HG03342 (cell line): ENCODE results near the gene CCDC63.

ENCODE experiments used
- ATAC-seq: cut with Tn5 transposase; IDR thresholded peaks from one replicate; pipeline ENCODE4 v1.9.1; 2021; ENCODE audit warnings: mild to moderate bottlenecking, moderate library complexity; ENCODE audit not compliant: unreplicated experiment

CCDC63 gene

GRCh38 chr12:110920324-110920910 lies 73.6 kb downstream of the CCDC63 start, which contains the start of gene MYL2:
MYL2 (minus strand) TSS chr12:110920579; CDS start chr12:110920529, 50 bp downstream.
- no peak for ATAC-seq

DNA sequence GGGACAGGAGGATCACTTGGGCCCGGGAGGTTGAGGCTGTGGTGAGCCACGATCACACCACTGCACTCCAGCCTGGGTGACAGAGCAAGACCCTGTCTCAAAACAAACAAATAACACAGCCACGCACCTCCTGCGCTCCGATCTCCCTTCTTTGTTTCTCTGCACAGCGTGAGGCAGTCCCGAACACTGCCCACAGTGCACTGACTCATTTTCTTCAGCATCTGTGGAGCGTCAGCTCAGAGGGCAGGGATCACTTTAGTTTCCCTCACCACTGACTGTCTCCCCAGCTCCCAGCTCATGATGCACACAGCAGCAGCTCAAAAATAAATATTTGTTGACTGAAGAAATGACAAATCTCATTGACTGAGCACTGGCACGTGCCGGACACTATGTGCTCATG lies 74.5 kb downstream of the CCDC63 start:
- ATAC-seq = no peak

DNA sequence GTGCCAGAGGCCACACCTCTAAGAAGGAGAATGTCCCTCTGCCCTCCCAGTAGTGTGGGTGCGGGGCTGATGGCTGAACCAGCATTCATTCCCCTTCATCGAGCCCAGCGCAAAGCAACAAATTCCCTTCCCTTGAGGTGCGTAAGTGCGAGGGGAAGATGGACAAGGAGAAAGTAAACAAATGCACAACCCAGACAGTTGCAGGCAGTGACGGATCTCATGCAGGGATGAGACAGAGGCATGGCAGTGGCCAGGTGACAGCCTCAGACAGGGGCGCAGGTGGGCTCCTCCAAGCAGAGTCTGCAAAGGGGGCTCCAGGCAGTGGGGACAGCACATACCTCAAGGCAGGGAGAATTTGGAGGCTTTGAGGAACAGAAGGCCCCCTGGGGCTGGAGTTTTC lies 75.9 kb downstream of the CCDC63 start:
- no peak for ATAC-seq

DNA sequence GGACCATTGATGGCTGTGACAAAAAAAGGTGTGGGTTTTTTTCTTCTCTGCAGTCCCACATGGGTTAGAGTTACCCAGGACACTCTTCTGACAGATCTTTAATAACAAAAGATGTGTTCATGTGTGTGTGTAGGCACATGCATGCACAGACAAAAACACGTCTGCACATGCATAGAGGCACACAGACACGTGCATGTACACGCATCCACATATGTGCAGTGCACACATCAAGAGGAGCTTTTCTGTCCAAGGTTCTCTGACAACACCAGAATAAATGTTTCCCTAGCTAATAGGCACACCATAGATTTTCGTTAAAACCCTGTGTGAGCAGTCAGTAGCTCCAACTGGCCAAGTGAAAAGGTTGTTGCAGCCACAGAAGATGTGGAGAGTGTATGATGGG lies 76.4 kb downstream of the CCDC63 start:
- ATAC-seq = no peak

GRCh38 chr12:110923692-110924334 lies 77.0 kb downstream of the CCDC63 start:
- ATAC-seq = no peak

DNA sequence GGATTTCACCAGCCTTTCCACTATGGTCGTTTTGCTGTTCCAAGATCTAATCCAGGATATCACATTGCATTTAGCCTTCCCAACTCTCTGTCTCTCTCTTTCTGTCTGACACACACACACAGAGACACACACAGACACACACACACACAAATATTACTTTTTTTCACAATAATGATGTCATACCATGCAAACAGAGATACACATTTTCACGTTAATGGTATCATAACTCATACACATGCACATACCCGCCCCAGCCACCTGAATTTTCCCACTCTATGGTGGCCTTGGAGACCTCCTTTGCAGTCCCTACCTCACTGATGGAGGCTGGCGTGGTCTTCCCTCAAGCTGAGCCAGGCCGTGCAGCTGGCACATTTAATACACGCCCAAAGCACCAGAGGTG lies 80.8 kb downstream of the CCDC63 start:
- ATAC-seq = no peak

GRCh38 chr12:110928700-110929099 lies 81.9 kb downstream of the CCDC63 start:
- no peak for ATAC-seq

DNA sequence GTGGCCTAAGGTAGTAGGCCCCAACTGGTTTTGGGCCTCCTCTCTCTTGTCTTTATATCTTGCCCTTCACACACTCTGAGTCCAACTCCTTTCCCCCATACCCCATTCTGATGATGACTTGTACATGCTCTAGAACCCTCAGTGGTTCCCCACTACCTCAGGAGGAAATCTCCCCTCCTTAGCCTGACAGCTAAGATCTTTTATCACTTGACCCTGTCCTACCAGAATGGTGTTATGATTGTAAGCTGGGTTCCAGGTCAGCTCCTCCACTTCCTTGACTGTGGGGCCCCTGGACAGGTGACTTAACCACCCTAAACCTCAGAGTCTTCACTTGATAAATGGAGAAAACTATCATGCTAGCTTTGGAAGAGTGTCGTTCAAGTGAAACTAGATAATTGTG lies 83.0 kb downstream of the CCDC63 start:
- no peak for ATAC-seq

DNA sequence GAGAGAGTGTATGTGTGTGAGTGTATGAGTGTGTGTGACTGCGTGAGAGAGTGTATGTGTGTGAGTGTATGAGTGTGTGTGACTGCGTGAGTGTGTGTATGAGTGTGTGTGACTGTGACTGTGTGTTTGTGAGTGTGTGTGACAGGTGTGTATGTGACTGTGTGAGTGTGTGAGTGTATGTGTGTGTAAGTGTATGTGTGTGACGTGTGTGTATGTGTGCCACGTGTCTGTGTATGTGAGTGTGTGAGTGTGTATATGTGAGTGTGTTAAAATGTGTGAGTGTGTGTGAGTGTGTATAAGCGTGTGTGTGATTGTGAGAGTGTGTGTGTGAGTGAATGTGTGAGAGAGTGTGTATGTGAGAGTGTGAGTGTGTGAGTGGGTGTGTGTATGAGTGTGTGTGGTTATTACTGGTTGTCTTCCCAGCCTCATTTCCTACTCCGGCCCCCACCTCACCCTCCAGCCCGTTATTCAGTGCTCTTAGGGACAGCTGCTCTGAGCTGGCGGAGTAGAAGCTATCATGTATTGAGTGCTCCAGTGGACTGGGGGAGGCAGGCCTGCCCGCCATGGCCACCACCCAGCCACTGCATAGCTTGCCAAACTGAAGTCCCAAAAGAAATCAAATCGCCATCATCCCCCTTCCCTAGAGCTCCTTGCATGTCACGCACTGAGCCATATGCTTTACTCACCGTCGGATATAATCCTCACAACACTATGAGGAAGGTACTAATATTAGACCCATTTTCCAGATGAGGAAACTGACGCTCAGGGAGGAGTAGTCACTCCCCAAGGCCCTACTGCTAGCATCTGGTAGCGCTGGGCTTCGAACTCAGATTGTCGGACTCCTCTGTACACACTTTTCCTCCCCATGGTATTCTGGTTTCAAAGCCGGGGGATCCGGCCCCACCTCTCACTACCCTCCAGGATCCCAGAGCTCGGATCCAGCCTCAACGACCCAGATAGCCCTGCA lies 83.8 kb downstream of the CCDC63 start:
- no peak for ATAC-seq

- ATAC-seq = no peak
These were observed 84.5 kb downstream of the CCDC63 start for GRCh38 chr12:110931315-110931728.

DNA sequence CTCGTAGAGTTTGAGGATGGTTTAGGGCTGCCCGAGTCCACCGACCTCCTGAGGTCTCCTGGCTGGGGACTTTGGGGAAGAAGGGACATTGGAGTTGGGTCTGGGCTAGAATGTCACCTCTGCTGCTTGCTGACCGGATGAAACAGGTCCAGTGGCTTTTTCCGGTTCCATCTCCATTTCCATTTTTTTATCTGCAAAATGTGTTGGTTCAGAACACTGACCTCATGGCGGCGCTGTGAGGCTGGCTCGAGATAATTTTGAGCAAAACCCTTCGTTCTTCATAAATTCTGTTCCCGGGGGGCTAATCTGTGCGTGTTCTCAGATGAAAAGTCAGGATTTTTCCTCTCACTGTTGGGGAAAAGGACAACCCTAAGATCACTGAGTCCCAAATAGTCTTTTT lies 85.3 kb downstream of the CCDC63 start:
- no peak for ATAC-seq

GRCh38 chr12:110933326-110933974 lies 86.7 kb downstream of the CCDC63 start:
- ATAC-seq = no peak

DNA sequence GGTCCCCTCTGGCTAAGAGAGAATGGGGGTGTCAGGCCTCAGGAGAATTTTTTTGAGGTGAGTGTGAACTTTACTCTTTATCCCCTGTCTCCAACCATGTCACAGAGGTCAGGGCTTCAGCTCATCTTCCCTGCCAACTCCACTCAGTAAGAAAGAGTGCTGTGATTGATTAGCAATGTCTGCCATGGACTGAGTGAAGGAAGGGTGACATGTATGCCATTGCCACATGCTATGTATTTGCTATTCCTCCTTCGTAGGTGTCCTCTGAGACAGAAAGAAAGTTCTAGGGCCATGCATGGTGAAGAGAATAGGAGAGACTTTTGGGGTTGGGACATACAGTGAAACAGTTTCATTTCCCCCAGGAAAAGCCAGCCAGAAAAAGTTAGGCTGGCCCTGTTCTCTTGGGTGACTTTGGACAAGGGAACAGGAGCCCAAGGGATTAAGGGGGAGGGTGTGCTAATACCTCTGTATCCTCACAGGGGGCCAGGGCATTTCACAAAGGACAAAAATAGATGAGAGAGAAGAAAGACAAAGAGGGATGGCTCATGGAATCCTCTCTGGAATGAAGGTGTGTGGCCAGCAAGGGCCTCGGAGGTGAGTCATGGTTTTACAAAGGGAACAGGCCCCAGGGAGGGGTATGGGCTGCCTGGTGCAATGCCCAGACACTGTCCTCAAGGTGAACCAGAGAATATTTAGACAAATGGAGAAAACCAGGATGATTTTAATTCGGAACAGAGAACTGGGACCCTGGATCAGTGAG lies 87.5 kb downstream of the CCDC63 start:
- ATAC-seq = no peak

- ATAC-seq = no peak
These were observed 88.8 kb downstream of the CCDC63 start for GRCh38 chr12:110935588-110935987.

- no peak for ATAC-seq
These were observed 89.7 kb downstream of the CCDC63 start for GRCh38 chr12:110936367-110937103.

DNA sequence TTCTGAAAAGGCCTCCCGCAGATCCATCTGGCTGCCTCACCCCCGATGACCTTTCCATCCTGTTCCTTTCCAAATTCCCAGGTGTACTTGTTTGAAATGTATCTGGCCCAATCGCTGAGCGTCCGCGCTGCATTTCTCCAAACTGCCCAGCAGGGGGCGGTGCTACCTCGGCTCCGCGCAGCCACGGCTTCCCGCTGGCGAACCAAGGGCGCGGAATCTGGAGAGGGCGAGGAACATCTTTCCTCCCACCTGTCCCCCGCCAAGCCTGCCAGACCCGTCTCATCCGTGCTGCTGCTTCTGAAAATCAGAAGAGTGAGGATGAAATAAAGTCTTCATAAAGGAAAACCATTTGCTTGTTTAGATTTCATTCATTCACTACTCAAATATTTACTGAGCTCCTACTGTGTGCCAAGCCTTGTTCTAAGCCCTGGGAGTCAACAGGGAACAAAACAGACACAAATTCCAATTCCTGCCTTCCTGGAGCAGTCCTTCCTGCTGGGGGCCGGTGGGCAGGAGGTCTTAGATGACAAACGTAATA lies 90.4 kb downstream of the CCDC63 start:
- no peak for ATAC-seq

GRCh38 chr12:110940296-110940695 lies 93.5 kb downstream of the CCDC63 start:
- no peak for ATAC-seq

DNA sequence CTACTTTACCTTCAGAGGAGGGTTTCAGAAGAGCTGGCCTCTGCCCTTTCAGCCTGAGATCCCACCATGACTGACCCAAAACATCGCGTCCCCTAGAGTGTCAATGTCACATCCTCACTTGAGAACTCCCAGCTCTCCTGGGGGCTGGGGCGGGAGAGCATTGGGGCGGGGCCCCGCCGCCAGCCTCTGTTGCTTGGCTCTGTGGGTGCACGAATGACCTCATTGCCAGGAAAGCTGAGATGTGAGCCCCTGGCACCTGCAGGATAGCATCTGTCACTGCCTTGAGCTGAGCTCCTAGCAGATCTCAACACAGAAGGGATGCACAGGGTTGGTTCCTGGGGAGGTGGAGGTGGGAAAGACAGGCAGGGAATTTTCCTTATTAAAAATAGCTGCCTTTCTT lies 94.1 kb downstream of the CCDC63 start:
- ATAC-seq = no peak

DNA sequence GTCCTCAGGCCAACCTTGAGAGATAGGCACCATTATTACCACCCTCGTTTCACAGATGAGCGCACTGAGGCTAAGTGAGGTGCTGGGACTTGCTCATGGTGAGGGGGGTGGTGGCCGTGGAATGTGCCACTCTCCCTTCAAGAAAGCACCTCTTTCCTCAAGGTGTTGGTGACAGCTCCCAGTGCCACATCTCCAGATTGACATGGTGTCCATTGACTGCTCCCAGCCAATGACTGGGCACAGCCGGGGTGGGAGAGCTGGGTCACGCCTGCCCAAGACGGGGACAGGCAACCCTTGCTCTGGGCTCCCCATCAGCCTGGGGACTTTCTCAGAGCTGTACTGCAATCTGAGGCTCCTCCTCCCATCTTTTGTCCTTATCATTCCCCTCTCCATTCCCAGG lies 94.6 kb downstream of the CCDC63 start:
- no peak for ATAC-seq

DNA sequence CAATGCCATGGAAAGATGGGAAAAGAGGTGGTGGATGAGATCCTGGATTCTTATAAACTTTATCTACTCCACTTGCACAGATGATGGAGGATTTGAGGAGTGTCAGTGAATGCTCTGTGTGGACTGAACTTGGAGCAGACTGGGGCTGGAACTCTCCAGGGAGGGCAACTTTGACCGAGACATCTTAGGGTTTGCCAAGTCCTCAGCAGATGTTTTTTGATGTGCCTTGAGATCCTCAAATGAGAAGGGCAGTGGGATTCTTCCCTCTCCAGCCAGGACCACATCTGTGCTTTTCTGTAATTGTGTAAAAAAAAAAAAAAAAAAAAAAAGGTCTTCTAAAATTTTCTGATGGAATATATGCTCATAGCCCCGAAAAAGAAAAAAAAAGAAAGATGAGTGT lies 96.6 kb downstream of the CCDC63 start:
- no peak for ATAC-seq
